Right atrium auricular region (tissue), 2 donors: ENCODE measurements around the gene IL20RA. TPM values are rescaled to one million over a fixed set of nuclear protein-coding genes. Genes with fewer than 3 reads are reported as not detected.

Source experiments
- DNase-seq: peaks from one replicate; pipeline ENCODE4 v3.0.0-alpha.2; 2019; ENCODE audit warnings: low spot score
- H3K27ac ChIP-seq, 2 donors: fragments of 200-600 bp; sonication (generic); 1 replicate in 1 of 2; 2 replicates in 1 of 2; pipeline ENCODE4 v1.5.1; 2016 to 2019
- H3K27me3 ChIP-seq, 2 donors: fragments of 200-600 bp; sonication (generic); one replicate each; pipeline versions ENCODE4 v1.5.1 to v1.6.0; 2017 to 2019
- H3K36me3 ChIP-seq: fragments of 200-600 bp; sonication (generic); one replicate; pipeline ENCODE4 v1.5.1; 2016
- H3K4me1 ChIP-seq, 2 donors: fragments of 200-600 bp; sonication (generic); one replicate each; pipeline versions ENCODE4 v1.5.1 to v1.6.0; 2017 to 2019
- H3K4me3 ChIP-seq, 2 donors: fragments of 200-600 bp; sonication (generic); 1 replicate in 1 of 2; 2 replicates in 1 of 2; pipeline ENCODE4 v1.5.1; 2017 to 2019; ENCODE audit warnings: mild to moderate bottlenecking in 1 of 2, moderate library complexity in 1 of 2
- H3K9me3 ChIP-seq, 2 donors: fragments of 200-600 bp; sonication (generic); one replicate each; pipeline ENCODE4 v1.5.1; 2019
- total RNA-seq, 2 donors: library from RNA; depleted of rRNA; stranded (reverse); fragments of >200 nt; gene quantifications; one replicate each; pipeline ENCODE4 v1.1.0, GENCODE V29; 2016
- TF ChIP-seq, protein P1 (sequence below), 2 donors: fragments of 200-600 bp; sonication (generic); IDR thresholded peaks; one replicate each; pipeline ENCODE4 v1.5.1; 2019; ENCODE audit warnings: antibody characterized with exemption in 2 of 2

The IL20RA gene
- total RNA-seq, 2 donors from 2014 or later, result 0.12 to 5.0 TPM

DNA sequence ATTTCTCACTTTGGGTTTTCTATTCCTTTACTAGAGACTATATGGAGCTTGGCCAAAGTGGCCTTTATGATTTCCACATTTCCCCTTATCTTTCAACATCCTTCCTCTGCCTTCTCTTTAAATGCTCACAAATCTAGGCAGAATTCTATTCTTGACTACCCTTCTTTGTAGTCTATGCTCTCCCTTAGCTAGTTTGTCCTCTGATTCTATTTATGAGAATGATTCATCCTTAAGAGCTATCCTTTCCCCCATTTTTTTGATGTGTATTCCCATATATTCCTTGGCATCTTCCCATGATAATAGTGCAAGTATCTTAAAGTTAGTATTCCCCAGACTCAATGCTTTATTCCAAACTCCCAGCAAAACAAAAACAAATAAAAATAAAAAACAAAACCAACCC is 53.1 kb downstream of the IL20RA start:
- Histone ChIP-seq H3K4me3 (no peak overlapping the region), H3K27me3 (no peaks in the 10 kb centered on the region), H3K9me3 (no peaks in the 10 kb centered on the region), H3K4me1 (peaks cover 0 to 12% of the 10 kb centered on the region in 2 donors), H3K27ac (no peak overlapping the region), H3K36me3 (no peaks in the 10 kb centered on the region)
- DNase-seq, result no peak
- TF ChIP-seq, protein P1, sequence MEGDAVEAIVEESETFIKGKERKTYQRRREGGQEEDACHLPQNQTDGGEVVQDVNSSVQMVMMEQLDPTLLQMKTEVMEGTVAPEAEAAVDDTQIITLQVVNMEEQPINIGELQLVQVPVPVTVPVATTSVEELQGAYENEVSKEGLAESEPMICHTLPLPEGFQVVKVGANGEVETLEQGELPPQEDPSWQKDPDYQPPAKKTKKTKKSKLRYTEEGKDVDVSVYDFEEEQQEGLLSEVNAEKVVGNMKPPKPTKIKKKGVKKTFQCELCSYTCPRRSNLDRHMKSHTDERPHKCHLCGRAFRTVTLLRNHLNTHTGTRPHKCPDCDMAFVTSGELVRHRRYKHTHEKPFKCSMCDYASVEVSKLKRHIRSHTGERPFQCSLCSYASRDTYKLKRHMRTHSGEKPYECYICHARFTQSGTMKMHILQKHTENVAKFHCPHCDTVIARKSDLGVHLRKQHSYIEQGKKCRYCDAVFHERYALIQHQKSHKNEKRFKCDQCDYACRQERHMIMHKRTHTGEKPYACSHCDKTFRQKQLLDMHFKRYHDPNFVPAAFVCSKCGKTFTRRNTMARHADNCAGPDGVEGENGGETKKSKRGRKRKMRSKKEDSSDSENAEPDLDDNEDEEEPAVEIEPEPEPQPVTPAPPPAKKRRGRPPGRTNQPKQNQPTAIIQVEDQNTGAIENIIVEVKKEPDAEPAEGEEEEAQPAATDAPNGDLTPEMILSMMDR (IDR thresholded peaks at IDR 0.05), result no peak

DNA sequence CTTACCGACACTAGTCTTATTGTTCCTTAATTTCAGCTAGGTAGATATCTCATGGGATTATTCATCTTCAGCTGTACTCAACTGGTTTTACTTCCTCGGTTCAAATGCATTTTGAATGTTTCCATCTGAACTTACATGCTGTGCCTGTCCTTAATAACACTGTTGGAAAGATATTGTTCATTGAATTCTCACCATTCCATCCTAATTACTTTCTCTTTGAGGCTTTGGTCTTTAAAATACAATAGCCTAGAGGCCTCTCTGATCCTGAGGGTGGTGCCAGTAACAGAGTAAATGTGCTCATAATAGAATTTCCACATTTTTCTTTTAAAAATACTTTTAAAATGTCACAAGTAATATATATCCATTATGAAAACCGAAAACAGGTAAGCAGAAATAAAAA is 54.0 kb downstream of the IL20RA start:
- peaks cover 0 to 12% of the 10 kb centered on the region in 2 donors for H3K4me1 ChIP-seq
- H3K27ac ChIP-seq, result no peak overlapping the region
- H3K27me3 ChIP-seq, result no peaks in the 10 kb centered on the region
- DNase-seq, result no peak
- no peaks in the 10 kb centered on the region for H3K36me3 ChIP-seq
- TF ChIP-seq, protein P1 (IDR thresholded peaks at IDR 0.05), result no peak
- H3K9me3 ChIP-seq, result no peaks in the 10 kb centered on the region
- H3K4me3 ChIP-seq, result no peak overlapping the region

DNA sequence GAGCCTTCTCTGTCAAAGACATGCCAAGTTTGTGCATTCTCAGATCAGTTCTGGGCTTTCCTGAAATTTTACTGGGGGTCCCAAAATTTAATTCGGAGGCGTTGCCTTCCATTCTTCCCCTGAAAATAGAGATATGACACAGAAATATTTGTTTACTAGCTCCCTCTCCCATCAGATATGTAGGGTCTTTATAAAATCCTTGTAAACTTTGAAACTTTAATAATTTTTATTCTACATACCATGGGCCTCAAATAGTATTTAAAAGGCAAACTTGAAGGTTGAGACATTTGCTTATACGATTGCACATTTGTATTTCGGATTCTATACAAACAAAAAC is 54.6 kb downstream of the IL20RA start:
- no peaks in the 10 kb centered on the region for H3K36me3 ChIP-seq
- H3K4me3 ChIP-seq, result peak overlapping the region; percentile 28 to 49
- DNase-seq, result no peak
- peaks cover 0 to 12% of the 10 kb centered on the region in 2 donors for H3K4me1 ChIP-seq
- H3K27ac ChIP-seq, result no peak overlapping the region
- no peaks in the 10 kb centered on the region for H3K9me3 ChIP-seq
- TF ChIP-seq, protein P1 (IDR thresholded peaks at IDR 0.05), result no peak
- no peaks in the 10 kb centered on the region for H3K27me3 ChIP-seq

DNA sequence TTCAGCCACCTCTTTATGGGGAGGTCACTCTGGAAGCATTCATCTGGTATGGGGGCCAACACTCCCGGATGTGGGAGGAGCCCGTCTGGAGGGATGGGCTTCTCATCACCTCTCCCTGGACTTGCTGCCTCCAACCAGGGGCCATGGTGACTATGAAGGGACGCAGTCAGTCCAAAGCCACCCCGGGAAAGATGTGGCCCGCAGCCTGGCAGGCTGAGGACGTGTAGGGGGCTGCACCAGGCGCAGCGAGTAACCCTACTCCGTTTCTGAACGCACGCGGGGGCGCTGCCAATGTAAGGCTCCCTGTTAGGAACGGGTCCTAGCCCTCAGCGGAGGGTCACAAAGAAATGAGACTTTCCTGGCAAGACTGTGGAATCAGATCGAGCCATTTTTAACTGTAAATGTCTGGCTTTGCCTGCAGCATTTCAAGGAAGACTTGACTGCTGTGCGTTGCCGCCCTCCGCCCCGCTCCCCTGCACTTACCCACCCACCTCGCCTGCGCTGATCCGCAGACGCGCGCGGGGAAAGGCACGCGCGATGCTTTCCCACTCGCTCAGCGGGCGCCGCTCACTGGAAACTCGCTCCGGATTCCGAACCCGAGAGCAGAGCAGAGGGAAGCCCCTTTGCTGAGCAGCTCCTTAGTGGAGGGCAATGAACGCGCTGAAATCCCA is 55.1 kb downstream of the IL20RA start:
- H3K27ac ChIP-seq, result peak overlapping the region in 1 of 2 donors; percentile 43
- peak overlapping the region; percentile 28 to 49 for H3K4me3 ChIP-seq
- no peak for DNase-seq
- no peaks in the 10 kb centered on the region for H3K36me3 ChIP-seq
- no peaks in the 10 kb centered on the region for H3K27me3 ChIP-seq
- H3K9me3 ChIP-seq, result no peaks in the 10 kb centered on the region
- peaks cover 0 to 12% of the 10 kb centered on the region in 2 donors for H3K4me1 ChIP-seq
- TF ChIP-seq, protein P1 (IDR thresholded peaks at IDR 0.05), result no peak

DNA sequence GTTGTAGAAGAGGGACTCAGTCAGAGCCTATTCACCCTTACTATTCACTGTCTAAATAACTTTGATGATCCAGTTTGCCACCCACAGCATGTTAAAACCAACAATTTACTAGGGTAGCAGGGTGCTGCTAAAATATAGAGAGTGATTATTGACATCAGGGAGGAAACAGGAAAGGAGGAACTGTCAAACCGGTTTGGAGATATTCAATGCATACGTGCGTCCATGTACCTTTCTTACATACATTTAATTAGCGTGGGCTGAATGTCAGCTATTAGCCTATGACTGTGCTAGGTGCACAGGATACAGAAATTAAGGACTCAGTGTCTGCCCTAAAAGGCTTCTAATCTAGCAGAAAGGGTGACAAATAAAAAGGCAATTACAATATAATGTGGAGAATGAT is 57.2 kb downstream of the IL20RA start:
- Histone ChIP-seq H3K36me3 (no peaks in the 10 kb centered on the region), H3K9me3 (no peaks in the 10 kb centered on the region), H3K4me3 (no peak overlapping the region), H3K27ac (no peak overlapping the region), H3K4me1 (peaks cover 0 to 12% of the 10 kb centered on the region in 2 donors), H3K27me3 (no peaks in the 10 kb centered on the region)
- DNase-seq, result no peak
- TF ChIP-seq, protein P1 (IDR thresholded peaks at IDR 0.05), result no peak

DNA sequence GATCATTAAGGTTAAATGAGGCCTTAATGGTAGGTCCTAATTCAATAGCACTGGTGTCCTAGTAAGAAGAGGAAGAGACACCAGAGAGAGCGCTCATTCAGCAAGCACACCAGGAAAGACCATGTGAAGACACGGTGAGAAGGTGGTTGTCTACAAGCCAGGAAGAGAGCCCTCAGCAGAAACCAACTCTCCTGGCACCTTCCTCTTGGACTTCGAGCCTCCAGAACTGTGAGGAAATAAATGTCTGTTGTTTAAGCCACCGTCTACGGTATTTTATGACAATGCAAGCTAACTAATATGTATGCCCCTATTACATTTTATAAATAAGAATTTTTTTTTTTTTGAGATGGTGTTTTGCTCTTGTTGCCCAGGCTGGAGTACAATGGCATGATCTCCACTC is 59.3 kb downstream of the IL20RA start:
- no peaks in the 10 kb centered on the region for H3K27me3 ChIP-seq
- H3K9me3 ChIP-seq, result no peaks in the 10 kb centered on the region
- H3K4me1 ChIP-seq, result peaks cover 0 to 12% of the 10 kb centered on the region in 2 donors
- no peak for DNase-seq
- TF ChIP-seq, protein P1 (IDR thresholded peaks at IDR 0.05), result no peak
- H3K36me3 ChIP-seq, result no peaks in the 10 kb centered on the region
- H3K27ac ChIP-seq, result no peak overlapping the region
- no peak overlapping the region for H3K4me3 ChIP-seq
